ENCODE measurements around the gene ELFN1.

The ELFN1 gene

DNA sequence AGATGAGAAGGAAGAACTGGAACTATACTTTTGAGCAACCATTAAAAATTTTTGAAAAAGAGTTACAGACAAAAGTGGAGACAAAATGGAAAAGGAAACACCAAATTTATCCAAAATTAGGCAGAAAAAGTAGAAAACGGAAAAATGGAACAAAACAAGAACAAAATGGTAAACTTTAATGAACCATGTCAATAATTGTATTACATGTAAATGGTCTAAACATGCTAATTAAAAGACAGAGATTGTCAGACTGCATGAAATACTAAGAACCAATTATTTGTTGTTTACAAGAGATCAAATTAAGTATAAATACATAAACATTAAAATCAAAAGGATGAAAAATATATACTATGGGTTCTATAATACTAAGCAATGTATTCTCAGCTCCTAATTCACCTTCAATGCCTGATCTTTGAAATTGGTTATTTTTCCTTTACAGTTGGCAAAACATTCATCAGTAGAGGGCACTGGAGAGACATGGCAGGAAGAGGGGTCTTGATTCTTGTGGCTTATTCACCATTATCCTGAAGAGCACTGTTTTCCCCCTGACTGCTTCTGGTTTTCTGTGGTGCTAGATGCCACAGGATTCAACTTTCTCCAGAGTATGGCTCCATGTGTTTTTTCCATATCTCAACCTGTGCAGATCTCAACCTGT lies 124.9 kb downstream of the ELFN1 start:
- Histone ChIP-seq H3K36me3 (ENCODE audit: control insufficient read depth, insufficient read depth, low read length) (no peaks in the 10 kb centered on the region), H3K4me3 (replicated peaks; ENCODE audit: low read depth, low read length) (no peak overlapping the region), H3K27me3 (replicated peaks; ENCODE audit: control insufficient read depth, insufficient read depth, low read length) (no peaks in the 10 kb centered on the region; the same call in 1 of the 2 replicates)
- TF ChIP-seq, protein P1, sequence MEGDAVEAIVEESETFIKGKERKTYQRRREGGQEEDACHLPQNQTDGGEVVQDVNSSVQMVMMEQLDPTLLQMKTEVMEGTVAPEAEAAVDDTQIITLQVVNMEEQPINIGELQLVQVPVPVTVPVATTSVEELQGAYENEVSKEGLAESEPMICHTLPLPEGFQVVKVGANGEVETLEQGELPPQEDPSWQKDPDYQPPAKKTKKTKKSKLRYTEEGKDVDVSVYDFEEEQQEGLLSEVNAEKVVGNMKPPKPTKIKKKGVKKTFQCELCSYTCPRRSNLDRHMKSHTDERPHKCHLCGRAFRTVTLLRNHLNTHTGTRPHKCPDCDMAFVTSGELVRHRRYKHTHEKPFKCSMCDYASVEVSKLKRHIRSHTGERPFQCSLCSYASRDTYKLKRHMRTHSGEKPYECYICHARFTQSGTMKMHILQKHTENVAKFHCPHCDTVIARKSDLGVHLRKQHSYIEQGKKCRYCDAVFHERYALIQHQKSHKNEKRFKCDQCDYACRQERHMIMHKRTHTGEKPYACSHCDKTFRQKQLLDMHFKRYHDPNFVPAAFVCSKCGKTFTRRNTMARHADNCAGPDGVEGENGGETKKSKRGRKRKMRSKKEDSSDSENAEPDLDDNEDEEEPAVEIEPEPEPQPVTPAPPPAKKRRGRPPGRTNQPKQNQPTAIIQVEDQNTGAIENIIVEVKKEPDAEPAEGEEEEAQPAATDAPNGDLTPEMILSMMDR (IDR thresholded peaks at IDR 0.05; ENCODE audit: insufficient read depth, low read length, poor library complexity, severe bottlenecking): no peak
- no peak for DNase-seq (ENCODE audit: extremely low read depth, insufficient read length)
